Measurements from ENCODE around the gene NDRG4.

NDRG4 gene

DNA sequence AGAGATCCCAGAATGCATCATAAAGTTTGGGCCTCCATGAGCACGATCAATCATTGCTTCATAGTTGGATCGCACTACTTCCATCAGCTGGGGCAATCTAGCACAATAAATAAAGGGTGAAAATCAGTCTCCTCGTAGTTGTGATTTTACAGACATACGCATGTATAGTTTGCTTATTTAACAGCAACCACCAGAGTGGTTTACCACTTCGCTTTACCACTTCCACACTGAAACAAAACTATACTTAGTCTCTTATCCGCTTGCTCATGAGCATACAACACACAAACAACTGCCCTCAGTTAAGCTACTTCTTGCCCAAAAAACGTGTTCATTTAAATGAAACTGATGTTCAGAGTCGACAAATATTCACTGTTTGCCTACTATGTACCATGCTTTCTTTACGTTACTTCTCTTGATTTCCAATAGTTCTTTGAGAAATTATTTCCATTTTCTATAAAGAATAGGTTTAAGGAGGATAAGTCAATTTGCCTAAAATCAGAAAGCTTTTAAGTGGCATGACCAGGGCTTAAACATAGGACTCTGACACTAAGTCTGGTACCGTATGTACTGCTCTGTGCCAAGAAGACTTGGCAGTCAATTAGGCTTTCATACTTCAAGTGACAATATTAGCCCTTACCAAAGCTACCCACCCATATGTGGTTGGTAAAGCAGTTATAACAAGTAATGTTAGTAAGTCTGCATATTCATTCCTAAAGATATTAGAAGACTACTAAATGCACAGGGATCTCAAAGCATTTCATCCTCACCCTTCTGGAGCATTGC is 37.4 kb downstream of the NDRG4 start:
- DNase-seq (ENCODE audit: low read depth in 1 of 2, low spot score in 1 of 2): no peak

DNA sequence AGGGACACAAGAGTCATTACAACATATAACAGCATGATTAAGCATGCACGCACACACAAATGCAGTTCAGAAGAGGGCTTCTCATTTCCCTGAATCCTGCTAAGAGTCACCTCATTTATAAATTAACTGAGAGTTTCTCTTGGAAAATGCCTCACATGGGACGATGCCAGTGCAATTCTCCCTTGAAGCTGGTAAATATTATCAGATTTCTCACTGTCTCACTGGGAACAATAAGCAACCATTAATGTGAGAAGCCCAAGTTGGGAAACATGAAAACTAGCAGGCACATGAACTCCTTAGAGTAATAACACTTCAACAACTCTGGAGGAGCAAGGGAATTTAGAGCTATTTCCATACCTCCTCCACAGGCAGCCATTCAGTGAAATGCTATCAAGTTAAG is 41.8 kb downstream of the NDRG4 start:
- DNase-seq (ENCODE audit: low read depth in 1 of 2, low spot score in 1 of 2): no peak

- no peak for DNase-seq (ENCODE audit: low read depth in 1 of 2, low spot score in 1 of 2)
These were observed 42.3 kb downstream of the NDRG4 start for GRCh38 chr16:58542291-58542690.

DNA sequence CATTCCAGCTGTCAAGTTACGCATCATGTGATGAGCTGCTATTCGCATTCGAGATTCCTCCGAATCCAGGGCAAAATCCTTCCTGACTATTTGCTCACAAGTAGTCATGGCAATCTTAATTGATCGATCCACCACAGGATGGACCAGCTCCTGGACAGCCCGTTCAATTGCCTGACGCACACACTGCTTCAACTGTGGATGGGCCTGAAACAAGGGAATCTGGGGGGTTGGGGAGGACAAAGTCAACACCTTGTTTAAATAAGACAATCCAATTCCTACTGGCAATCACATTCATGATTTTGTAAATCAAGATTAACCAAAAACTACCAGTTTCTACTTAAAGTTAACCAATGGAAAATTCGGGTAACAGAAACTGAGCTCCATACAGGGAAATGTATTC is 43.7 kb downstream of the NDRG4 start:
- DNase-seq (ENCODE audit: low read depth in 1 of 2, low spot score in 1 of 2): no peak

DNA sequence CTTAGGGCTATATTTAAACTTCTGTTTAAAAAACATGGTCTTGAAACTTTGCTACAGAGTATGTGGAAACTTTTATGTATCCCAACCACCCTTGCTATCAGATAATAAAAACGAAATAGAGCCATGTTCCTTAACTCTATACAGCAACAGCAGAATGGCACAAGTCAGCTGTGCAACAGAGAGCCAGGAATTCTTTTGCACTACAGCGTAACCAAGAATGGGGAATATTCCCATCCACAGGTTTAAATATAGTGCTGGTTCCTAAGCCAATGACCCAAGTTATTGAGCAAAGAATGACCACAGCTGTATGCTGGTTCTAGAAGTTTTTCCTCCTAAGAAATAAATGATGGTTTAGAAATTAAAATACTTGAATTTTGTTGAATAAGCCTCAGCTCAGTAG is 48.4 kb downstream of the NDRG4 start:
- no peak for DNase-seq (ENCODE audit: low read depth in 1 of 2, low spot score in 1 of 2)

GRCh38 chr16:58551496-58551895 is 51.6 kb downstream of the NDRG4 start:
- no peak for DNase-seq (ENCODE audit: low read depth in 1 of 2, low spot score in 1 of 2)

- no peak for DNase-seq (ENCODE audit: low read depth in 1 of 2, low spot score in 1 of 2)
These were observed 56.7 kb downstream of the NDRG4 start for GRCh38 chr16:58556678-58557077.
